ENCODE results near the gene PICK1. TPM values are rescaled to one million over a fixed set of nuclear protein-coding genes. Genes with fewer than 3 reads are reported as not detected.

PICK1 gene
- polyA plus RNA-seq, 1 donor = 32.0 TPM

DNA sequence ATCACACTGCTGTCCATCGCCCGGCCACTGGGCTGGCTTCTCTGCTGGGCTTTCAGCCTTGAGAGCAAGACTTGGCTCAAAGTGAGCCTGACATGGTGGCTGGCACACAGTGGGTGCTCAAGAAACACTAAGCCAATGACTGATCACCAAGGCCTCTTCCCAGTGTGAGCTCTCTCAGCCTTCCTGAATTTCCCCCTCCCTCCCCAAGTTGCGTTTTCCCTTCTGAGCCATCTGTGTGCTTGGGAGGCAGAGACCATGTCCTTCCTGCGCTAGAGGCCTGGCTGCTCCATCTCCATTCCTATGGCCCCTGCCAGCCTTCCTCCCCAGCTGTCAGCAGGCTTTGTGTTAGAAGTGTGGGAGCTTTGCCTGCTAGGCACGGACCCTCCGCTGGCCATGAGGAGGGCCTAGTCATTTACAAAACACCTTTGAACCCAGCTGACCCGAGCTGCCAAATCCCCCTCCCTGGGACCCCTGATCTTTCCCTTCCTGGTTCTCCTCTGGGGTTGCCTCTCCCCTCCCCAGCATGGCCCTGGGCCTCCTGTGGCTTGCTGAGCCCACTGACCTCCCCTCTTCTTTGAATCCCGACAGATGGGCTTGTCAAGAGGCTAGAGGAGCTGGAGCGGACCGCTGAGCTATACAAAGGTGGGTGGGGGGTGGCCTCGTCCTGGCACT lies 13.2 kb downstream of the PICK1 start:
- Histone ChIP-seq H3K4me3 (ENCODE audit: low read length) (no peak overlapping the region), H3K9me3 (ENCODE audit: control insufficient read depth, low read depth, low read length) (peaks cover 2% of the 10 kb centered on the region), H3K27me3 (ENCODE audit: control insufficient read depth, insufficient read depth, low read length) (no peaks in the 10 kb centered on the region), H3K4me1 (ENCODE audit: control insufficient read depth, insufficient read depth, low read length) (peaks cover 17% of the 10 kb centered on the region), H3K27ac (ENCODE audit: low read length) (no peak overlapping the region), H3K36me3 (ENCODE audit: control insufficient read depth, insufficient read depth, low read length) (peaks cover 75% of the 10 kb centered on the region)
- no CpG with 5 or more reads among the region's 11 CpGs for WGBS (ENCODE audit: insufficient coverage, low lambda C conversion rate)
- DNase-seq = no peak

DNA sequence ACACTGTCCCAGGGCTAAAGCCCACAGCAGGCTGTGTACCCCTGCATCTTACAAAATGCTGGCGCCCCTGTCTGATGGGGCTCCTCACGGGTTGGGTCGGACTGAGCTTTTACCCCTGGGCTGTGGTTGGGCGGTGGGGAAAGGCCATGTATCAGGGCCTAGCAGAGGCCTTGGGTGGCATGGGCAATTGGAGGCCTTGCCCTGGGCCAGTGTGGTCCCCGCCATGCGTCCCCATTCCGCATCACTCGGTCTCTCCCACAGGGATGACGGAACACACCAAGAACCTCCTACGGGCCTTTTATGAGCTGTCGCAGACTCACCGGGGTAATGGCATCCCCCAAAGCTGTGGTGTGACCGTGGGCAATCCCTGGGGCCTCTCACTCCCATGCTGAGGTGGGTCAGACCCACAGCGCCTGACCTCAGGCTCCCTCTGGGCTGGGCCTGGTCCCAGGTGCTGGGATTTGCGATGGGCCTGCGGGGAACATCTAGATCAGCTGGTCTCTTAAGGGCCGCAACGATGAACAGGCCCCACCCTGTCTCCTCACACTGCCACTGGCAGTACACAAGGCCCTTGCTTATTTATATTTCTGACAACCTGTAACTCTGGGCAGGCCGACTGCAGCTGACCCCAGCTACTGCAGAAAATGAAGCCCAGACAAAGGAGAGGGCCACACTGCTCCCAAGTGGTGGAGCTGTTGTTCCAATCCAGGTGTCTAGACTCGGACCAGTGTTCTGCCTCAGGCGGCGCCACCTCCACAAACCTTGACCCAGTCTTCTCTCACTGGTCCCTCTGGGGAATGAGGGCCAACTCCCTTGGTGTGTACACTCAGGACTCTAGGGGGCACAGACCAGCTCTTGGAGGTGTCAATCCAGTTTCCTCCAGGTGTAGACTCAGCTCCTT lies 14.5 kb downstream of the PICK1 start:
- Histone ChIP-seq H3K27ac (ENCODE audit: low read length) (no peak overlapping the region), H3K4me1 (ENCODE audit: control insufficient read depth, insufficient read depth, low read length) (peaks cover 17% of the 10 kb centered on the region), H3K9me3 (ENCODE audit: control insufficient read depth, low read depth, low read length) (peaks cover 2% of the 10 kb centered on the region), H3K4me3 (ENCODE audit: low read length) (no peak overlapping the region), H3K27me3 (ENCODE audit: control insufficient read depth, insufficient read depth, low read length) (no peaks in the 10 kb centered on the region), H3K36me3 (ENCODE audit: control insufficient read depth, insufficient read depth, low read length) (peaks cover 68% of the 10 kb centered on the region)
- no peak for DNase-seq
- no CpG with 5 or more reads among the region's 22 CpGs for WGBS (ENCODE audit: insufficient coverage, low lambda C conversion rate)

DNA sequence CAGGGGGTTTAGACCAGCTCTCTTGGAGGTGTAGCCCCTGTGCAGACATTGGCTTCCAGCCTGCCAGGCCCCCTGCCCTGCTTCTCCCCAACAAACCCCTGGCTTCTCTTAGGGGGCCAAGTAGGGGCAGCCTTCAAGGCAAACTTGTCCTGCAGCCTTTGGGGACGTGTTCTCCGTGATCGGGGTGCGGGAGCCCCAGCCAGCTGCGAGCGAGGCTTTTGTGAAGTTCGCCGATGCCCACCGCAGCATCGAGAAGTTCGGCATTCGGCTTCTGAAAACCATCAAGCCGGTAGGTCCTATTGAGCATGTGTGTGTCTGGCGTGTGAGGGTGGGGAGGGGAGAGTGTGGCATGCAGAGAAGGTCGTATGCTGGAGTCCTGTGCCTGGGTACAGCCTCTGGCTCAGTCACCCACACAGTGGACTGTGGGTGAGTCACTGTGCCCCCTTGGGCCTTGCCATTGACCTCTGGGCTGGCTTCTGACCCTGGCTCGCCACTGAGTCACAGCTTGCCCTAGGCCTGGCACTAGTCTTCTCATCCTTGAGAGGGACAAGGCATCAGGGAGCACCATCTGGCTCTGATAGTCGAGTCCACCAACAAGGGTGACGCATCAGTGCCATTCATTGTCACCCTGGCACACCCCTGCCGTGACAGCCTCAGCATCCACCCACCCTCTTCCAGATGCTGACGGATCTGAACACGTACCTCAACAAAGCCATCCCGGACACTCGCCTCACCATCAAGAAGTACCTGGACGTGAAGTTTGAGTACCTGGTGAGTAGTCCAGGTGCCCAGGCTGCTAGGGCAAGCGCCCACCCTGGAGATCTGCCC lies 15.3 kb downstream of the PICK1 start:
- peaks cover 67% of the 10 kb centered on the region for H3K36me3 ChIP-seq (ENCODE audit: control insufficient read depth, insufficient read depth, low read length)
- DNase-seq = no peak
- no CpG with 5 or more reads among the region's 25 CpGs for WGBS (ENCODE audit: insufficient coverage, low lambda C conversion rate)
- no peaks in the 10 kb centered on the region for H3K27me3 ChIP-seq (ENCODE audit: control insufficient read depth, insufficient read depth, low read length)
- no peak overlapping the region for H3K27ac ChIP-seq (ENCODE audit: low read length)
- peaks cover 12% of the 10 kb centered on the region for H3K4me1 ChIP-seq (ENCODE audit: control insufficient read depth, insufficient read depth, low read length)
- peaks cover 2% of the 10 kb centered on the region for H3K9me3 ChIP-seq (ENCODE audit: control insufficient read depth, low read depth, low read length)
- H3K4me3 ChIP-seq (ENCODE audit: low read length) = no peak overlapping the region

DNA sequence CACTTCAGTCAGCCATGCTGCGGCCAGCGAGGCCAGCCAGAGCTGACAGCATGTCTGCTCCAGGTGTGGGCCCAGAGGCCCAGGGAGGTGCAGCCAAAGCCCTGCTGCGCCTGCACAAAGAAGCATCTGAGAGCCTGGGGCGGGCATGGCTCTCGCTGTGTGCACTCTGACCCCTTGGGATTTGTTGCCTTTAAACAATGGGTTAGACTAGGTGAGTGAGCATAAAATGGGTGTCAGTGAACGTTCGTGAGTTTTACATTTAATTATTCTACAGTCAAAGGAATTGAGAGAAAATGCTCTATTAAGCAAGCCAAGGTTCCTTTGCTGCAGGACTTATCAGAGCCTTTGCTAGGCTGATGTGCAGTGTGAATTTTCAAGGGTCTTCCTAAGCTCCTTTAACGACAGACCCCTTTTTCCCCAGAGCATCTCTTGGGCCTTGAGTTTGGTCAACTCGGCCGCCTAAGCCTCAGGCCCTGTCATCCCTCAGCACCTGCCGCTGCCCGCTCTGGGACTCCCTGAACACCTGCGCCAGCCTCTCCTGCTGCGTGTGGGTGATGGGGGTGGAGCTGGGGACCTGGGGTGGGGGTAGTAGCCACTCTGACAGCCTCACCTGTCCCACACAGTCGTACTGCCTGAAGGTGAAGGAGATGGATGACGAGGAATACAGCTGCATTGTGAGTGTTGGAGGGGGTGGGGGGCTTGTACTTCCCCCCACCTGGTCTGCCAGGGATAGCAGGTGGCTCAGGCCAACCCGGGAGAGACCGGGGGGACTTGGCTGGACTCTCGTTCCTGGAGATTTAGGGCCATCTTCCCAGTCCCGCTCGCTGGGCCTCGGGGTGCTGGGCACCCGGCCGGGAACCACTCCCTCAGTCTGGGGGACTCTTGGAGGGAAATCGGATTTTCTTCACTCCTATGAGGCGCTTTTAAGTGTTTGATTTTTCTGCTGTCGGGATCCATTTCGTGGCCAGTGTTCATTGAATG lies 16.2 kb downstream of the PICK1 start:
- no peak for DNase-seq
- Histone ChIP-seq H3K4me1 (ENCODE audit: control insufficient read depth, insufficient read depth, low read length) (peaks cover 5% of the 10 kb centered on the region), H3K27me3 (ENCODE audit: control insufficient read depth, insufficient read depth, low read length) (no peaks in the 10 kb centered on the region), H3K9me3 (ENCODE audit: control insufficient read depth, low read depth, low read length) (peaks cover 2% of the 10 kb centered on the region), H3K4me3 (ENCODE audit: low read length) (no peak overlapping the region), H3K36me3 (ENCODE audit: control insufficient read depth, insufficient read depth, low read length) (peaks cover 60% of the 10 kb centered on the region), H3K27ac (ENCODE audit: low read length) (no peak overlapping the region)
- WGBS (ENCODE audit: insufficient coverage, low lambda C conversion rate) = 90% methylated on average over 2 of the region's 28 CpGs

DNA sequence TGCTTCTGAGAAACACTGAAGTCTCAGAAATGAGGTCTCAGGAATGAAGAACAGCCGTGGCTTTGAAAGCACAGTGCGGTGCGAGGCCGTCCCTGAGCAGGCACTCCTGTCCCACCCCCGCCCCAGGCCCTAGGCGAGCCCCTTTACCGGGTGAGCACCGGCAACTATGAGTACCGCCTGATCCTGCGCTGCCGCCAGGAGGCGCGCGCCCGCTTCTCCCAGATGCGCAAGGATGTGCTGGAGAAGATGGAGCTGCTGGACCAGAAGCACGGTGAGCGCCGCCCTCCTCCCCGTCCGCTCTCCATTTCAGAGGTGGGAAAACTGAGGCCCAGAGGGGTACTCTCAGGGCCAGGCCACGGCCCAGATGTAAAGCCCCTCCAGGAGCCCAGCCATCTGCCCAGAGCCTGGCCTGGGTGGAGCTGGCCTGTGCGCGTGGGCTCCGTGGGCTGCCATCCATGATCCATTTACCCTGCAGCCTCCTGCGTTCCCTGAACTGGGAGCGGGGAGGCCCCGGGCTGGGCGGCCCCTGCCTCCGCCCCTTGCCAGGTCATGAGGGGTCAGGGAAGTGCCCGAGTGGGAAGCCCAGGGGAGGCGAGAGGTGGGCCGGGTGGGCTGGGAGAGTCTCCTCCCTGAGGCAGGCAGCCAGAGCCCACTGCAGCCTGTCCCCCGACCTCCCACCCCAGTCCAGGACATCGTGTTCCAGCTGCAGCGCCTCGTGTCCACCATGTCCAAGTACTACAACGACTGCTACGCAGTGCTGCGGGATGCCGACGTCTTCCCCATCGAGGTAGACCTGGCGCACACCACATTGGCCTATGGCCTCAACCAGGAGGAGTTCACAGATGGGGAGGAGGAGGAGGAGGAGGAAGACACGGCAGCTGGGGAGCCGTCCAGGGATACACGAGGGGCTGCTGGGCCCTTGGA lies 17.2 kb downstream of the PICK1 start:
- H3K36me3 ChIP-seq (ENCODE audit: control insufficient read depth, insufficient read depth, low read length) = peaks cover 50% of the 10 kb centered on the region
- H3K4me1 ChIP-seq (ENCODE audit: control insufficient read depth, insufficient read depth, low read length) = no peaks in the 10 kb centered on the region
- H3K27me3 ChIP-seq (ENCODE audit: control insufficient read depth, insufficient read depth, low read length) = no peaks in the 10 kb centered on the region
- no peak overlapping the region for H3K27ac ChIP-seq (ENCODE audit: low read length)
- peak; percentile 33 to 37 for DNase-seq
- peaks cover 2% of the 10 kb centered on the region for H3K9me3 ChIP-seq (ENCODE audit: control insufficient read depth, low read depth, low read length)
- H3K4me3 ChIP-seq (ENCODE audit: low read length) = no peak overlapping the region
- no CpG with 5 or more reads among the region's 47 CpGs for WGBS (ENCODE audit: insufficient coverage, low lambda C conversion rate)

DNA sequence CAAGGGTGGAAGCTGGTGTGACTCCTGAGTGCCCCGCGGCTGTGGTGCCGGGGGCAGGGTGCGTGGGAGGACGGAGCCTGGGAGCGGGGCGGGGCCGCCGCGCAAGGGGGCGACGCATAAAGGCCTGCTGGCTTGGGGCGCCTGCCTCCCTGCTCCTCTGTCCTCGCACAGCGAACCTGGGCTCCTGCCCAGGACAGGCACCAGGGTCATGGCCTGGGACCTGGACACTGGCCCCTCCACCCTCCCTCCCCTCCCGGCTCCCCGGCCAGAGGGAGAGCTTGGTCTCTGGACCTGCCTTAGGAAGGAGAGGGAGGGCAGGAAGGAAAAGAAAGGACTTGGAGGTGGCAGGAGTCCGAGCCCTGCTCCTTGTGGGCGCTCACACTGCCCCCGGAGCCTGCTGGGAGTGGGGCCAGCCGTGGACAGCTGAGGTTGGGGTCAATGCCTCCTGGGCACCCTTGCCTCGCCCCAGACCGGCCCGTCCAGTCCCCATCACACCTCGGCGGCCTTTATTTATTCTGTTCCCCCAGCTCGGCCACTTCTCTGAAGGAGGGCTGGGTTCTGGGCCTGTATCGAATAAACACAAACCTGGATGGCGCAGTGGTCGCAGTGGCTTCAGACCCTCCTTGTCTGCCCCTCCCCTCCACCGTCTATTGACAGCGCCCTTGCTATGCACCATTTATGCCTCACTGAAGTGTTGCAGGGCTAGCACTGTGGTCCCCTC lies 18.1 kb downstream of the PICK1 start:
- H3K9me3 ChIP-seq (ENCODE audit: control insufficient read depth, low read depth, low read length) = peaks cover 2% of the 10 kb centered on the region
- WGBS (ENCODE audit: insufficient coverage, low lambda C conversion rate) = 80% methylated on average over 1 of the region's 32 CpGs
- H3K27me3 ChIP-seq (ENCODE audit: control insufficient read depth, insufficient read depth, low read length) = peaks cover under 1% of the 10 kb centered on the region
- no peak overlapping the region for H3K27ac ChIP-seq (ENCODE audit: low read length)
- H3K36me3 ChIP-seq (ENCODE audit: control insufficient read depth, insufficient read depth, low read length) = peaks cover 50% of the 10 kb centered on the region
- no peaks in the 10 kb centered on the region for H3K4me1 ChIP-seq (ENCODE audit: control insufficient read depth, insufficient read depth, low read length)
- no peak for DNase-seq
- no peak overlapping the region for H3K4me3 ChIP-seq (ENCODE audit: low read length)

DNA sequence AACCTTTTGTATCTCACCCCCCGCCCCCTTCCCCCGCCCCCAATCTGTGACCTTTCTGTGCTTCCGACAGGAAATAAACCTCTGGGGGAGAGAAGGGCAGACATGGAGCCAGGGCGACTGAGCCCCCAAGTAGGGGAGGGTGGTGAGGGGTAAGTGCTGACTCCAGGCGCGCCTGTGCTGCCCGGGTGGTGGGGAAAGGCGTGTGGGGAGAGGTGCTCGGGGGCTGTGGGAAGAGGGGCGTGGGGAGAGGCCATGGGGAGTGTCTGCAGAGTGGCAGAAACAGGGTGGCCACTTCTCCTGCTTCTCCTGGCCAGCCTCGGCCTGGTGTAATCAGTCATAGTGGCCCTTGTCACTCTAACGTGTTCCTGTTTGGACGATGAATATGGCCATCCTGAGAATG lies 18.8 kb downstream of the PICK1 start:
- no CpG with 5 or more reads among the region's 13 CpGs for WGBS (ENCODE audit: insufficient coverage, low lambda C conversion rate)
- Histone ChIP-seq H3K36me3 (ENCODE audit: control insufficient read depth, insufficient read depth, low read length) (peaks cover 46% of the 10 kb centered on the region), H3K4me1 (ENCODE audit: control insufficient read depth, insufficient read depth, low read length) (no peaks in the 10 kb centered on the region), H3K27ac (ENCODE audit: low read length) (no peak overlapping the region), H3K4me3 (ENCODE audit: low read length) (no peak overlapping the region), H3K9me3 (ENCODE audit: control insufficient read depth, low read depth, low read length) (peaks cover 6% of the 10 kb centered on the region), H3K27me3 (ENCODE audit: control insufficient read depth, insufficient read depth, low read length) (peaks cover 7% of the 10 kb centered on the region)
- DNase-seq = no peak

DNA sequence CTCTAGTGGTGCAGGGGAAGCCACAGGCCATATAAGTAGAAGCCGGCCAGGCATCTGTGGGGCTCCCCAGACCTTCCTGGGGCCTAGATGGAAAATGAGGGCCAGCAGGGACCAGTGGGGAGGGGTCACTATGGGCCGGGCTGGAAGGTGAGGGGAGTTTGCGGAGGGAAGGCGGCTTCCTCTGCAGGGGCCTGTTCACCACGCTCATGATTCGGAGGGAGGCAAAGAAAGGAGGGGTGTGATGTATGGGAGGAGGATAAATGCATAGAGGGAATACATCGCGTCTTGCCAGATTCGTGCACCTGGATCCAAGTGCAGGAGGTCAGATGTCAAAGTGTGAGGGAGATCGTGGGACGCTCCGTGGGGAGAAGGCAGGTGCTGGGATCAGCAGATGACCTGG lies 19.9 kb downstream of the PICK1 start:
- no peak overlapping the region for H3K4me3 ChIP-seq (ENCODE audit: low read length)
- peaks cover 37% of the 10 kb centered on the region for H3K36me3 ChIP-seq (ENCODE audit: control insufficient read depth, insufficient read depth, low read length)
- no peak overlapping the region for H3K27ac ChIP-seq (ENCODE audit: low read length)
- H3K4me1 ChIP-seq (ENCODE audit: control insufficient read depth, insufficient read depth, low read length) = peaks cover 6% of the 10 kb centered on the region
- DNase-seq = no peak
- 80% methylated on average over 1 of the region's 12 CpGs for WGBS (ENCODE audit: insufficient coverage, low lambda C conversion rate)
- peaks cover 11% of the 10 kb centered on the region for H3K9me3 ChIP-seq (ENCODE audit: control insufficient read depth, low read depth, low read length)
- peaks cover 15% of the 10 kb centered on the region for H3K27me3 ChIP-seq (ENCODE audit: control insufficient read depth, insufficient read depth, low read length)
